Measurements from ENCODE around the gene PRR5.

DNA sequence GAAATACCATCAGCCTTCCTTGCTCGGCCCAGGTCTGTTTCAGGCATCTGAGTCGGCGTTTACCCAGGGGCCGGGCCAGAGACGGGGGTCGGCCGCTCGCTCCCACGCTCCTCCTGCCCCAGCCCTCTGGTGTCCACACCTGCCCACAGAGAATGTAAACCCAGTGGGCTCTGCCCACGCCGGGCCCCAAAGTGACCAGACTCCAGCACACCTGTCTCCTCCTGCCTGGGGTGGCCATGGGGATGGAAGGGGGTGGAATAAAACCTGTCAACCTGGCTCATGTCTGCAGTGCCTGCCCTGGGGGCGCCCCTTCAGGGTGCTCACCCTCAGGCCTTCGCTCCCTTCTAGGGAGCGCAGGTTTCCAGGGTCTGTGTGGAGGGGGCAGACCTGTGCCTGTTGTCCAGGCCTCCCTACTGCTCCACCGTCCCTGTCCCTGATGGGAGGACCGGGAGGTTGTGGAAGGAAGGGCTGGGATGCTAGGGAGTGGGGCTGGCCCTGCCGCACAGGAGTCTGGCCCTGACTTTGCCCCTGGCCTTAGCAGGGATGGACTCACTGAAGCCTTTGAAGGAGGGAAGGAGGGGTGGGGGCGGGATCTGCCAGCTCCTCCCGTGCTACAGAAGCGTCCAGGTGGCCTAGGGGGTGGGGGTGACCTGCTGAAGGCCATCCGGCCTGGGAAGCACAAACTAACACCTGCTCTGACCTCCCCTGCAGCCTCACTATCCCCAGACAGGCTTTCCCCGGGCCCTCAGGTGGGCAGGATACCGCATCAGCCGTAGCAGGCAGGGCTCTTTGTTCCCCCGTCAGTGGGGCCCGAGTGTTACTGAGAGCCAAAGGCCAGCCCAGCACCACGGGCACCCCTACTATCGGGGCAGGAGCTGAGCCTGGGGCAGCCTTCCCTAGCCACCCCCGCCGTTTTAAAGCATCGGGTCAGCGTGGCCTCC lies 35.7 kb downstream of the PRR5 start:
- TF ChIP-seq CTCF (IDR thresholded peaks at IDR 0.05; ENCODE audit: low read depth, low read length) (no peak), EZH2phosphoT487 (IDR thresholded peaks at IDR 0.05; ENCODE audit: low read depth) (no peak)

Measured in OCI-LY3 (cell line).